HepG2 (cell line): ENCODE results near the gene KRT14.

ENCODE experiments used
- ASH2L ChIP-seq: fragments of 300-600, 200-600 bp; sonication (generic); IDR thresholded peaks from 2 replicates; pipeline ENCODE4 v1.7.0; 2017; ENCODE audit warnings: low read depth, mild to moderate bottlenecking, moderate library complexity, mixed read lengths, low read length; ENCODE audit not compliant: insufficient read length
- DNMT1 ChIP-seq: sonication (generic); formaldehyde crosslinking; IDR thresholded peaks from 2 replicates; pipeline ENCODE4 v1.5.1; 2020; ENCODE audit warnings: mild to moderate bottlenecking, missing genetic modification reagents
- POLR2A ChIP-seq, 2 experiments: IDR thresholded peaks; 2 replicates each; pipeline ENCODE4 v1.6.1; 2011; ENCODE audit warnings: low read depth in 2 of 2, low read length in 2 of 2, mild to moderate bottlenecking in 1 of 2, moderate library complexity in 1 of 2; ENCODE audit not compliant: insufficient read depth in 1 of 2
- ZFP36 ChIP-seq: fragments of 150-350 bp; IDR thresholded peaks from 2 replicates; pipeline ENCODE4 v1.6.1; 2018; ENCODE audit warnings: borderline replicate concordance, low read length, low read depth; ENCODE audit not compliant: partially characterized antibody
- TF ChIP-seq, protein P1 (sequence below): sonication (generic); formaldehyde crosslinking; IDR thresholded peaks from 2 replicates; pipeline ENCODE4 v1.4.0; 2020; ENCODE audit warnings: mild to moderate bottlenecking, missing genetic modification reagents
- TF ChIP-seq, protein P2 (sequence below): IDR thresholded peaks from 2 replicates; pipeline ENCODE4 v1.6.1; 2012; ENCODE audit warnings: low read length, improper control_type of control experiment

DNA sequence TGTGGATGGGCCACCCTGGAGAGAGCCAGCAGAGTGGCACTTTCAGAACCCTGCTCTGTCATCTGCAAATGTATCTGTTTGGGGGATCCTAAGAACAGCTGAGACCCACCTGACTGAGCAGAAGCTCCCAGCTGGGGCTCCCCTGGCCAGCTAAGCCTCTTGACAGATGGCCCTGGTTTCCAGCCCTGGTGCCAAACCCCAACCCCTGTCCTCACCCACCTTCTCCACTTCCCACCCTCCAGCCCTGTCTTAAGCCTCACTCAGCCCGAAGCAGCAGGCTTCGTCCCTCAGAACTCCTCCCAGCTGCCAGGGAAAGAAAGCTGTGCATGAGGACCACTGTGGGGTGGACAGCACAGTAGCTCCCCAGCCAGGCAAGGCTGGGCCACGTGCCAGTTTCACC lies 11.4 kb downstream of the KRT14 start:
- TF ChIP-seq DNMT1 = no peak
- no peak for TF ChIP-seq ZFP36
- no peak for TF ChIP-seq POLR2A (IDR thresholded peaks at IDR 0.05; ENCODE audit: insufficient read depth in 1 of 2, low read depth in 2 of 2, low read length in 2 of 2)
- TF ChIP-seq, protein P1, sequence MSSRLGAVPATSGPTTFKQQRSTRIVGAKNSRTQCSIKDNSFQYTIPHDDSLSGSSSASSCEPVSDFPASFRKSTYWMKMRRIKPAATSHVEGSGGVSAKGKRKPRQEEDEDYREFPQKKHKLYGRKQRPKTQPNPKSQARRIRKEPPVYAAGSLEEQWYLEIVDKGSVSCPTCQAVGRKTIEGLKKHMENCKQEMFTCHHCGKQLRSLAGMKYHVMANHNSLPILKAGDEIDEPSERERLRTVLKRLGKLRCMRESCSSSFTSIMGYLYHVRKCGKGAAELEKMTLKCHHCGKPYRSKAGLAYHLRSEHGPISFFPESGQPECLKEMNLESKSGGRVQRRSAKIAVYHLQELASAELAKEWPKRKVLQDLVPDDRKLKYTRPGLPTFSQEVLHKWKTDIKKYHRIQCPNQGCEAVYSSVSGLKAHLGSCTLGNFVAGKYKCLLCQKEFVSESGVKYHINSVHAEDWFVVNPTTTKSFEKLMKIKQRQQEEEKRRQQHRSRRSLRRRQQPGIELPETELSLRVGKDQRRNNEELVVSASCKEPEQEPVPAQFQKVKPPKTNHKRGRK (CRISPR knock-in tag) = no peak
- TF ChIP-seq, protein P2, sequence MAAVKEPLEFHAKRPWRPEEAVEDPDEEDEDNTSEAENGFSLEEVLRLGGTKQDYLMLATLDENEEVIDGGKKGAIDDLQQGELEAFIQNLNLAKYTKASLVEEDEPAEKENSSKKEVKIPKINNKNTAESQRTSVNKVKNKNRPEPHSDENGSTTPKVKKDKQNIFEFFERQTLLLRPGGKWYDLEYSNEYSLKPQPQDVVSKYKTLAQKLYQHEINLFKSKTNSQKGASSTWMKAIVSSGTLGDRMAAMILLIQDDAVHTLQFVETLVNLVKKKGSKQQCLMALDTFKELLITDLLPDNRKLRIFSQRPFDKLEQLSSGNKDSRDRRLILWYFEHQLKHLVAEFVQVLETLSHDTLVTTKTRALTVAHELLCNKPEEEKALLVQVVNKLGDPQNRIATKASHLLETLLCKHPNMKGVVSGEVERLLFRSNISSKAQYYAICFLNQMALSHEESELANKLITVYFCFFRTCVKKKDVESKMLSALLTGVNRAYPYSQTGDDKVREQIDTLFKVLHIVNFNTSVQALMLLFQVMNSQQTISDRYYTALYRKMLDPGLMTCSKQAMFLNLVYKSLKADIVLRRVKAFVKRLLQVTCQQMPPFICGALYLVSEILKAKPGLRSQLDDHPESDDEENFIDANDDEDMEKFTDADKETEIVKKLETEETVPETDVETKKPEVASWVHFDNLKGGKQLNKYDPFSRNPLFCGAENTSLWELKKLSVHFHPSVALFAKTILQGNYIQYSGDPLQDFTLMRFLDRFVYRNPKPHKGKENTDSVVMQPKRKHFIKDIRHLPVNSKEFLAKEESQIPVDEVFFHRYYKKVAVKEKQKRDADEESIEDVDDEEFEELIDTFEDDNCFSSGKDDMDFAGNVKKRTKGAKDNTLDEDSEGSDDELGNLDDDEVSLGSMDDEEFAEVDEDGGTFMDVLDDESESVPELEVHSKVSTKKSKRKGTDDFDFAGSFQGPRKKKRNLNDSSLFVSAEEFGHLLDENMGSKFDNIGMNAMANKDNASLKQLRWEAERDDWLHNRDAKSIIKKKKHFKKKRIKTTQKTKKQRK = no peak
- no peak for TF ChIP-seq ASH2L
